PC-3 (cell line): ENCODE measurements around the gene SLC7A6OS.

ENCODE experiments used
- EZH2 ChIP-seq: fragments of 300-600 bp; sonication (generic); IDR thresholded peaks from one replicate; pipeline ENCODE4 v1.6.1; 2017; ENCODE audit warnings: antibody characterized with exemption, mild to moderate bottlenecking, low read length; ENCODE audit not compliant: unreplicated experiment
- EZH2phosphoT487 ChIP-seq: fragments of 300-600 bp; sonication (generic); IDR thresholded peaks from 2 replicates; pipeline ENCODE4 v1.6.1; 2018; ENCODE audit warnings: mild to moderate bottlenecking, antibody characterized with exemption, low read length, borderline replicate concordance
- TF ChIP-seq, protein P1 (sequence below): fragments of 300-600 bp; sonication (generic); conservative IDR thresholded peaks from 2 replicates; pipeline ENCODE4 v1.5.1; 2017; ENCODE audit warnings: antibody characterized with exemption, low read depth, mild to moderate bottlenecking, low read length

DNA sequence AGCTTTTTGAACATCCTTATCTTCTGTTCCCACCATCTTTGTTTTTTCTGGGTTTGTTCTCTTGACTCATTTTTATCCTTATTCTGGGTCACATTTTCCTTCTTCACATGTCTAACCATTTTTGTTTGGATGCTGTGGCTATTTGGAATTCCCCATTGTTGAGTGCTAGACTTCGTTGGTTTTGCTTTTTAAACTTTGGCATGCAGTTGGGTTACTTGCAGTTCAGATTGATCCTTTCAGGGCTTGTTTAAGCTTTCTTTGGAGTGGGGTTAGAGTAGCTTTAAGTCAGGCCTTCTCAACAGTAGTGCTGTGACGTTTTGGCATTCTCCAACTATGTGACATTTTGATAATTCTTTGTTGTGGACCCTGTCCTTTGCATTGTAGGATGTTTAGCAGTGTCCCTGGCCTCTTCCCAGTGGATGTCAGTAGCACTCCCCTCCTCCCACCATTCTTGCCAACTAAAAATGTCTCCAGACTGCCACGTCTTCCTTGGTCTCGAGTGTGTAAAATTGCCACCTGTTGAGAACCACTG, 21.2 kb upstream of the SLC7A6OS start:
- TF ChIP-seq, protein P1, sequence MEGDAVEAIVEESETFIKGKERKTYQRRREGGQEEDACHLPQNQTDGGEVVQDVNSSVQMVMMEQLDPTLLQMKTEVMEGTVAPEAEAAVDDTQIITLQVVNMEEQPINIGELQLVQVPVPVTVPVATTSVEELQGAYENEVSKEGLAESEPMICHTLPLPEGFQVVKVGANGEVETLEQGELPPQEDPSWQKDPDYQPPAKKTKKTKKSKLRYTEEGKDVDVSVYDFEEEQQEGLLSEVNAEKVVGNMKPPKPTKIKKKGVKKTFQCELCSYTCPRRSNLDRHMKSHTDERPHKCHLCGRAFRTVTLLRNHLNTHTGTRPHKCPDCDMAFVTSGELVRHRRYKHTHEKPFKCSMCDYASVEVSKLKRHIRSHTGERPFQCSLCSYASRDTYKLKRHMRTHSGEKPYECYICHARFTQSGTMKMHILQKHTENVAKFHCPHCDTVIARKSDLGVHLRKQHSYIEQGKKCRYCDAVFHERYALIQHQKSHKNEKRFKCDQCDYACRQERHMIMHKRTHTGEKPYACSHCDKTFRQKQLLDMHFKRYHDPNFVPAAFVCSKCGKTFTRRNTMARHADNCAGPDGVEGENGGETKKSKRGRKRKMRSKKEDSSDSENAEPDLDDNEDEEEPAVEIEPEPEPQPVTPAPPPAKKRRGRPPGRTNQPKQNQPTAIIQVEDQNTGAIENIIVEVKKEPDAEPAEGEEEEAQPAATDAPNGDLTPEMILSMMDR, result no peak
- TF ChIP-seq EZH2 (no peak), EZH2phosphoT487 (no peak)
